Lower leg skin (tissue), 4 donors: ENCODE results near the gene TDRD7. TPM values are rescaled to one million over a fixed set of nuclear protein-coding genes. Genes with fewer than 3 reads are reported as not detected.
A peak's percentile ranks its signal among the peaks of the same experiment; 100 is the strongest.

Experiments
- DNase-seq, 2 donors: peaks; one replicate each; pipeline ENCODE4 v3.0.0-alpha.2; 2019; ENCODE audit warnings: low spot score in 2 of 2
- H3K4me3 ChIP-seq: fragments of 200-600 bp; sonication (generic); 2 replicates; pipeline ENCODE4 v1.5.1; 2017; ENCODE audit warnings: mild to moderate bottlenecking, low read depth; ENCODE audit not compliant: poor library complexity, severe bottlenecking
- CTCF ChIP-seq, 3 donors: fragments of 450-650 bp; IDR thresholded peaks; one replicate each; pipeline ENCODE4 v1.5.1; 2016; ENCODE audit warnings: antibody characterized with exemption in 3 of 3, mild to moderate bottlenecking in 3 of 3, moderate library complexity in 2 of 3
- POLR2A ChIP-seq, 2 donors: fragments of 450-650 bp; IDR thresholded peaks; one replicate each; pipeline ENCODE4 v1.6.1; 2016 to 2017; ENCODE audit warnings: antibody characterized with exemption in 2 of 2, mild to moderate bottlenecking in 1 of 2, moderate library complexity in 1 of 2
- WGBS, 2 donors: methylation state at CpG; one replicate each; pipeline ENCODE4 v1.1.5; 2018; 5-methylcytosine and 5-hydroxymethylcytosine counted together
- intact Hi-C: fragments of 100-400 bp; cut with DNase I; formaldehyde crosslinking; loops from one replicate; pipeline ENCODE4 v1.15.0; 2023; ENCODE audit warnings: low total_unique reads
- total RNA-seq, 4 donors: library from RNA; depleted of rRNA; stranded (reverse); fragments of >200 nt; gene quantifications; one replicate each; pipeline ENCODE4 v1.1.0, GENCODE V29; 2016

The TDRD7 gene
- total RNA-seq, 4 donors from 2014 or later, result 3.6 to 8.2 (median 6.4) TPM

- intact Hi-C loops, result no loop called here
These were observed 482 bp upstream of the TDRD7 start for GRCh38 chr9:97411440-97411788.

GRCh38 chr9:97412626-97413385 is 910 bp downstream of the TDRD7 start:
- DNase-seq, result no peak
- intact Hi-C loops, result no loop called here
- 4 to 5% methylated on average over 10 to 16 of the region's 16 CpGs for WGBS, 2 donors
- peak overlapping the region; percentile 93 for H3K4me3 ChIP-seq
- TF ChIP-seq POLR2A (IDR thresholded peaks at IDR 0.05) (no peak), CTCF (IDR thresholded peaks at IDR 0.05) (no peak)

More at GRCh38 chr9:97411440-97411788, 482 bp upstream of the TDRD7 start:
- no peak for DNase-seq
- no peak overlapping the region for H3K4me3 ChIP-seq
- no peak for TF ChIP-seq CTCF (IDR thresholded peaks at IDR 0.05)
- no peak for TF ChIP-seq POLR2A (IDR thresholded peaks at IDR 0.05)
- WGBS, 2 donors, result 12 to 18% methylated on average over 3 of the region's 3 CpGs

- H3K4me3 ChIP-seq, result no peak overlapping the region
- intact Hi-C loops, result no loop called here
- 55 to 60% methylated on average over 4 of the region's 4 CpGs for WGBS, 2 donors
- no peak for DNase-seq
- no peak for TF ChIP-seq POLR2A (IDR thresholded peaks at IDR 0.05)
- no peak for TF ChIP-seq CTCF (IDR thresholded peaks at IDR 0.05)
These were observed 1.6 kb downstream of the TDRD7 start for GRCh38 chr9:97413462-97413861.

- DNase-seq, result no peak
- TF ChIP-seq CTCF (IDR thresholded peaks at IDR 0.05) (no peak), POLR2A (IDR thresholded peaks at IDR 0.05) (no peak)
- 67 to 73% methylated on average over 2 of the region's 2 CpGs for WGBS, 2 donors
- H3K4me3 ChIP-seq, result no peak overlapping the region
- intact Hi-C loops, result no loop called here
These were observed 3.2 kb downstream of the TDRD7 start for GRCh38 chr9:97415146-97415545.

- WGBS, 2 donors, result 67 to 82% methylated on average over 3 of the region's 3 CpGs
- intact Hi-C loops, result no loop called here
These were observed 7.0 kb downstream of the TDRD7 start for GRCh38 chr9:97418880-97419279.

More at GRCh38 chr9:97418880-97419279, 7.0 kb downstream of the TDRD7 start:
- DNase-seq, result no peak
- TF ChIP-seq POLR2A (IDR thresholded peaks at IDR 0.05) (no peak), CTCF (IDR thresholded peaks at IDR 0.05) (no peak)
- no peak overlapping the region for H3K4me3 ChIP-seq
